Endodermal cell (in vitro differentiated cells): ENCODE results near the gene XPO6. TPM values are rescaled to one million over a fixed set of nuclear protein-coding genes. Genes with fewer than 3 reads are reported as not detected.
"Not testable (repeated sequence)": the region's sequence is repeated elsewhere in the genome, so short reads cannot be mapped to it uniquely, and the experiment has no call there.

ENCODE experiments used
- DNase-seq: peaks from one replicate; pipeline ENCODE4 v3.0.0-alpha.2; 2017
- H3K27ac ChIP-seq: 2 replicates; pipeline ENCODE4 v1.5.1; 2013; ENCODE audit warnings: mild to moderate bottlenecking, low read depth, low read length, moderate library complexity
- H3K27me3 ChIP-seq: 2 replicates; pipeline ENCODE4 v1.6.1; 2013; ENCODE audit warnings: mild to moderate bottlenecking, low read length, moderate library complexity; ENCODE audit not compliant: insufficient read depth, control insufficient read depth, poor library complexity, severe bottlenecking
- H3K36me3 ChIP-seq: 2 replicates; pipeline ENCODE4 v1.7.0; 2013; ENCODE audit warnings: mild to moderate bottlenecking, low read length, moderate library complexity; ENCODE audit not compliant: control insufficient read depth, insufficient read depth
- H3K4me1 ChIP-seq: one replicate; pipeline ENCODE4 v1.7.0; 2013; ENCODE audit warnings: low read length; ENCODE audit not compliant: control insufficient read depth, insufficient read depth
- H3K4me3 ChIP-seq: 2 replicates; pipeline ENCODE4 v1.5.1; 2013; ENCODE audit warnings: mild to moderate bottlenecking, low read length, moderate library complexity
- H3K9ac ChIP-seq: 2 replicates; pipeline ENCODE4 v1.6.1; 2013; ENCODE audit warnings: mild to moderate bottlenecking, low read length, moderate library complexity; ENCODE audit not compliant: poor library complexity, severe bottlenecking; ENCODE audit errors: extremely low read depth
- H3K9me3 ChIP-seq: 2 replicates; pipeline ENCODE4 v1.6.1; 2013; ENCODE audit warnings: mild to moderate bottlenecking, low read length, moderate library complexity; ENCODE audit not compliant: control insufficient read depth
- H3K27ac Mint-ChIP-seq: 2 replicates; pipeline ENCODE4 v1.8.0; 2020; ENCODE audit warnings: mixed read lengths
- H3K27me3 Mint-ChIP-seq: 2 replicates; pipeline ENCODE4 v1.8.0; 2021; ENCODE audit warnings: mild to moderate bottlenecking, mixed read lengths; ENCODE audit not compliant: insufficient read depth
- H3K36me3 Mint-ChIP-seq: 2 replicates; pipeline ENCODE4 v1.8.0; 2020; ENCODE audit warnings: low read depth, mixed read lengths
- H3K4me1 Mint-ChIP-seq: 2 replicates; pipeline ENCODE4 v1.8.0; 2020; ENCODE audit warnings: mixed read lengths
- H3K4me3 Mint-ChIP-seq: 2 replicates; pipeline ENCODE4 v1.8.0; 2020; ENCODE audit warnings: mild to moderate bottlenecking, moderate library complexity, mixed read lengths
- H3K9me3 Mint-ChIP-seq: 2 replicates; pipeline ENCODE4 v1.8.0; 2020; ENCODE audit warnings: mild to moderate bottlenecking, mixed read lengths
- CTCF ChIP-seq: fragments of 200-600 bp; sonication (generic); conservative IDR thresholded peaks from 2 replicates; pipeline ENCODE4 v1.5.0; 2021; ENCODE audit warnings: antibody characterized with exemption, mild to moderate bottlenecking
- WGBS, 2 experiments: methylation state at CpG; one replicate each; pipeline versions ENCODE4 v1.1.5 to v1.1.7; 2013; ENCODE audit warnings: missing lambda C conversion rate in 2 of 2, mixed read lengths in 1 of 2; ENCODE audit not compliant: insufficient coverage in 1 of 2, insufficient read length in 1 of 2; 5-methylcytosine and 5-hydroxymethylcytosine counted together
- total RNA-seq, 2 donors: library from RNA; stranded (reverse); fragmentation: NEBNext Ultra II Directional in 1 of 2; extraction: Animal tissue kit (Norgen Biotek cat#: 25700) in 1 of 2; gene quantifications; 2 replicates in 1 of 2; 3 replicates in 1 of 2; pipeline ENCODE4 v1.2.1, GENCODE V29; 2021

XPO6 gene
- total RNA-seq, 2 donors from 2014 or later = 84.7 to 92.4 TPM

GRCh38 chr16:28250999-28251398 is 39.2 kb upstream of the XPO6 start:
- Histone ChIP-seq H3K27me3 (no peaks in the 10 kb centered on the region), H3K9me3 (no peaks in the 10 kb centered on the region), H3K36me3 (no peaks in the 10 kb centered on the region), H3K4me1 (no peaks in the 10 kb centered on the region), H3K9ac (no peak overlapping the region), H3K27ac (no peak overlapping the region), H3K4me3 (no peak overlapping the region)
- peaks cover 2% of the 10 kb centered on the region for H3K27me3 Mint-ChIP-seq
- H3K27ac Mint-ChIP-seq = no peak overlapping the region
- no peak for TF ChIP-seq CTCF
- no peaks in the 10 kb centered on the region for H3K9me3 Mint-ChIP-seq
- H3K4me3 Mint-ChIP-seq = no peak overlapping the region
- DNase-seq = no peak
- 72 to 79% methylated on average over 3 of the region's 3 CpGs for WGBS, 2 experiments
- peaks cover 6% of the 10 kb centered on the region for H3K4me1 Mint-ChIP-seq
- no peaks in the 10 kb centered on the region for H3K36me3 Mint-ChIP-seq

GRCh38 chr16:28249483-28249882 is 37.7 kb upstream of the XPO6 start:
- WGBS, 2 experiments = 97% methylated on average over 2 of the region's 2 CpGs; no CpG with 5 or more reads in 1 of the 2 experiments
- H3K4me3 ChIP-seq, DNase-seq, H3K27ac ChIP-seq, H3K9me3 Mint-ChIP-seq, H3K27ac Mint-ChIP-seq, H3K4me3 Mint-ChIP-seq, H3K9ac ChIP-seq, H3K9me3 ChIP-seq, H3K27me3 Mint-ChIP-seq, H3K36me3 ChIP-seq, H3K27me3 ChIP-seq, H3K4me1 ChIP-seq, H3K4me1 Mint-ChIP-seq, H3K36me3 Mint-ChIP-seq: not testable (repeated sequence)

- Histone ChIP-seq H3K27ac (no peak overlapping the region), H3K4me3 (no peak overlapping the region), H3K36me3 (no peaks in the 10 kb centered on the region), H3K9ac (no peak overlapping the region), H3K27me3 (no peaks in the 10 kb centered on the region), H3K4me1 (no peaks in the 10 kb centered on the region), H3K9me3 (peaks cover 5% of the 10 kb centered on the region)
- no peak for TF ChIP-seq CTCF
- no peak overlapping the region for H3K27ac Mint-ChIP-seq
- H3K9me3 Mint-ChIP-seq = peaks cover 5% of the 10 kb centered on the region
- H3K36me3 Mint-ChIP-seq = no peaks in the 10 kb centered on the region
- peaks cover 11% of the 10 kb centered on the region for H3K27me3 Mint-ChIP-seq
- DNase-seq = no peak
- H3K4me3 Mint-ChIP-seq = no peak overlapping the region
- H3K4me1 Mint-ChIP-seq = no peaks in the 10 kb centered on the region
- 91 to 93% methylated on average over 4 to 6 of the region's 6 CpGs for WGBS, 2 experiments
Observed at GRCh38 chr16:28241924-28242323, 30.2 kb upstream of the XPO6 start.

- Histone ChIP-seq H3K9me3 (peaks cover 5% of the 10 kb centered on the region), H3K4me1 (no peaks in the 10 kb centered on the region), H3K4me3 (no peak overlapping the region), H3K9ac (no peak overlapping the region), H3K36me3 (no peaks in the 10 kb centered on the region), H3K27ac (no peak overlapping the region), H3K27me3 (no peaks in the 10 kb centered on the region)
- H3K9me3 Mint-ChIP-seq = peaks cover 5% of the 10 kb centered on the region
- no peaks in the 10 kb centered on the region for H3K4me1 Mint-ChIP-seq
- H3K27me3 Mint-ChIP-seq = peaks cover 9% of the 10 kb centered on the region
- H3K27ac Mint-ChIP-seq = no peak overlapping the region
- no peak overlapping the region for H3K4me3 Mint-ChIP-seq
- no peak for TF ChIP-seq CTCF
- DNase-seq = no peak
- 87 to 100% methylated on average over 3 of the region's 3 CpGs for WGBS, 2 experiments
- H3K36me3 Mint-ChIP-seq = no peaks in the 10 kb centered on the region
Observed at GRCh38 chr16:28237754-28238357, 26.1 kb upstream of the XPO6 start.
